HG02981 (cell line): ENCODE measurements around the gene PLEKHG5.

Experiments
- ATAC-seq: cut with Tn5 transposase; IDR thresholded peaks from one replicate; pipeline ENCODE4 v1.9.1; 2021; ENCODE audit warnings: mild to moderate bottlenecking, moderate library complexity; ENCODE audit not compliant: unreplicated experiment

Gene PLEKHG5

GRCh38 chr1:6427441-6428390 lies 63.8 kb downstream of the PLEKHG5 start:
- no peak for ATAC-seq

GRCh38 chr1:6426972-6427350 lies 64.5 kb downstream of the PLEKHG5 start:
- no peak for ATAC-seq

- no peak for ATAC-seq
Measured at GRCh38 chr1:6426277-6426971, 65.0 kb downstream of the PLEKHG5 start.

GRCh38 chr1:6425658-6426057 lies 65.8 kb downstream of the PLEKHG5 start:
- ATAC-seq, result no peak

- ATAC-seq, result no peak
Measured at GRCh38 chr1:6424619-6425593, 66.6 kb downstream of the PLEKHG5 start, which contains the start of gene ESPN. Gene ESPN (plus strand): TSS chr1:6424776. CDS start chr1:6424956, 180 bp downstream.

GRCh38 chr1:6424000-6424565 lies 67.4 kb downstream of the PLEKHG5 start:
- ATAC-seq, result no peak

DNA sequence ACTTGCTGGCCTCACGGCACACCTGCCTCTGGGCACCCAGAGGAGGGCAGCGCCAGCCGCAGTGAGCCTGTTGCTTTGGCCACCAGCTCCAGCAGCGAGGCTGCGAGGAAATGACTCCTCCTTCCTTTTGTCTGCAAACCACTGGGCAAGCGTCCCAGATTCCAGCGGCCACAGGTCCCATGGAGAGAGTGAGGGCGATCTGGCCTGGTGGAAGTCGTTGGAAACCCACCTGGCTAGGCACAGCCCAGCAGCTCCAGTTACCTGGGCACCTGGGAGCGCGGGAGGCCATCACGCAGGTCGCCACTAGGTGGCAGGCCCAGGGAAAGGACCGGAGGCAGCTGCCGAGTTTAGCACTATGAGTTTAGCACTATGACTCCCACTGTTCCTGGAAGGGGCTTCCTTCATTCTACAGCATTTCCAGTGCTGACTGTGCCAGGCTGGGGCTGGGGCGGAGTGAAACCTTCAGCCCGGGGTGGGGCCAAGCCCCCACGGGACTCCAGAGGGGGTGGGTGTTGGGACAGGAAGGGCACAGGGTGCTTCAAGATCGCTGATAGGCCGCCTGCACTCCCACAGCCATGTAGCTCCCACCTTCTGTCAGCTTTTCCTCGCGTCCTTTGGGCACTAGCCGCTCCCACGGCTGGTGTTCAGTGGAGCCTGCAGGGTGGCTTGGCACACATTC lies 68.0 kb downstream of the PLEKHG5 start:
- no peak for ATAC-seq

- ATAC-seq, result no peak
Measured at GRCh38 chr1:6421266-6421665, 70.2 kb downstream of the PLEKHG5 start.

DNA sequence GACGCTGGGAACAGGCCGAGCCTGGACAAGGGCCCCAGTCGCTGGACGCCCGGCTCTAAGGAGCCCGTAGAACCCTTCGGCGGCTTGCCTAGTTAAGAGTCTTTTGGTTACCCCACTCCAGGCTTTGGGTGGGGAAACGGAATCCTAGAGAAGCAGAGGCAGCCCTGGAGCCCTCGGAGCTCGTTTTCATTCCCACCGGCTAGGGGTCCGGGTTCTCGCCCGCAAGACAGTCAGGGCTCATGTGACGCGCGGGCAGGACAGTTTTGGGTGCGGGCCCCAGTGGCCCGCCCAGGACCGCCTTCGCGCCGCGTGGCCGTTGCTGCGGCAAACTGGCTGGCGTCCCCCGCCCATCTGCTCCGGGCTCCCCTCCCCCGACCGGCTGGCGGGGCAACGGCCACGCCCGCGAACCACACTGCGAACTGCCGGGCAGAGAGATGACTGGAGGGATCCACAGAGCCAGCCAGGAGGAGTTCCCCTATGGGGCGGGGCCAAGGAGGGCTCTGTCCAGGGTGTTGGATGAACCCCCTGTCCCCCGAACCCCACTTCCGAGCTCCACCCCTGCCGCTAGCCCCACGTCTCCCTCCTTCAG lies 70.9 kb downstream of the PLEKHG5 start:
- no peak for ATAC-seq

- ATAC-seq, result no peak
Measured at GRCh38 chr1:6419804-6420453, 71.5 kb downstream of the PLEKHG5 start, which contains the start of gene HES2. Gene HES2 (minus strand): TSS chr1:6419919. CDS start chr1:6419820, 99 bp downstream.

DNA sequence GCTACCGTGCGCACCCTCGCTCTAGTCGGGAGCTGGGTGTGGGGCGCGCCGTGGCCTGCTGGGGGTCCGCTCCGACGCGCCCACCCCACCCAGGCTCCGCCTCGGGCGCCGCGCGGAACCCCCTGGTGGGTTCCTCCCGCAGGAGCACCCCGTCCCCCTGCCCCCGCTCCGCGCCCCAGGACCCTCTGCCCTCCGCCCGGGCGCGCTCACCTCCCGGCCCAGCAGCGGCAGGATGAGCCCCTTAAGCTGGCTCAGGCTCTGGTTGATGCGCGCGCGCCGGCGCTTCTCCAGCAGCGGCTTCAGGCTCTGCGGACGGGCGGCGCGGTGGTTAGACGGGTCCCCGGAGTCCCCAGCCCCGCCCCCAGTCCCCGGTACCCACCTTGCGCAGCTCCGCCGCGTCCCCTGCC lies 72.1 kb downstream of the PLEKHG5 start:
- no peak for ATAC-seq

- no peak for ATAC-seq
Measured at GRCh38 chr1:6418668-6419396, 72.6 kb downstream of the PLEKHG5 start.

GRCh38 chr1:6417961-6418667 lies 73.4 kb downstream of the PLEKHG5 start:
- no peak for ATAC-seq
